Immature natural killer cell (primary cell): ENCODE results near the gene CNTNAP3B. TPM values are rescaled to one million over a fixed set of nuclear protein-coding genes. Genes with fewer than 3 reads are reported as not detected.
"Not testable (repeated sequence)": the region's sequence is repeated elsewhere in the genome, so short reads cannot be mapped to it uniquely, and the experiment has no call there.

Source experiments
- DNase-seq, 3 donors: peaks; one replicate each; pipeline ENCODE4 v3.0.0; 2022; ENCODE audit warnings: mixed read lengths in 1 of 3
- H3K27ac Mint-ChIP-seq, 6 donors: one replicate each; pipeline ENCODE4 v1.8.0; 2020; ENCODE audit warnings: mixed read lengths in 6 of 6, mild to moderate bottlenecking in 5 of 6, inconsistent platforms in 4 of 6, moderate library complexity in 3 of 6
- H3K27me3 Mint-ChIP-seq, 3 donors: one replicate each; pipeline ENCODE4 v1.8.0; 2020 to 2021; ENCODE audit warnings: low read depth in 3 of 3, mild to moderate bottlenecking in 3 of 3, mixed read lengths in 3 of 3, moderate library complexity in 3 of 3, inconsistent platforms in 1 of 3
- H3K36me3 Mint-ChIP-seq, 3 donors: one replicate each; pipeline ENCODE4 v1.8.0; 2020; ENCODE audit warnings: mixed read lengths in 3 of 3, inconsistent platforms in 2 of 3, mild to moderate bottlenecking in 2 of 3
- H3K4me1 Mint-ChIP-seq, 2 donors: one replicate each; pipeline ENCODE4 v1.8.0; 2020; ENCODE audit warnings: inconsistent platforms in 2 of 2, mild to moderate bottlenecking in 2 of 2, mixed read lengths in 2 of 2, moderate library complexity in 1 of 2
- H3K4me3 Mint-ChIP-seq, 5 donors: one replicate each; pipeline ENCODE4 v1.8.0; 2020; ENCODE audit warnings: mild to moderate bottlenecking in 5 of 5, mixed read lengths in 5 of 5, inconsistent platforms in 3 of 5, moderate library complexity in 3 of 5
- H3K9me3 Mint-ChIP-seq, 6 donors: one replicate each; pipeline ENCODE4 v1.8.0; 2020; ENCODE audit warnings: mild to moderate bottlenecking in 6 of 6, mixed read lengths in 6 of 6, inconsistent platforms in 4 of 6, moderate library complexity in 3 of 6
- polyA plus RNA-seq, 3 donors: library from polyadenylated mRNA; unstranded; fragments of 300-500 nt; fragmentation: Illumina TruSeq; gene quantifications; one replicate each; pipeline ENCODE4 v1.2.3, GENCODE V29; 2021

Gene CNTNAP3B
- polyA plus RNA-seq, 3 donors from 2014 or later = not detected

DNA sequence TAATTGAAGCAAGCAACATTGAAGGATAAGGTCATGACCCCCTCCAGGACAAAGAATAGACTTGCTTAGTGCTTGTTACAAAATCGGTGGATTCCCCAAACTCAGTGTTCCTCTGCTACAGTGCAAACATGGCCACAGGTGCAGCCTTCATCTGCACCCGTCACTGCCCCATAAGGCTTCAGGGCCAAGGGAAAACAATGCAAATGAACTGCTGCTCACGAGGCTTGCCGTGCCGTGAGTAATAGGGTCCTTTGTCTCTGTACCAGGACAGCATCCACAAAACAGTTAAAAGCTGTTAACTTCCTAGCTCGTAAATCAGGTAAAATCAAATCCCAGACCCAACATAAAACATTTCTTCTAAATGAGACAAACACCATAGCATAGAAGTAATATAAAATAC lies 226.5 kb downstream of the CNTNAP3B start:
- H3K9me3 Mint-ChIP-seq, H3K27me3 Mint-ChIP-seq, H3K4me1 Mint-ChIP-seq, DNase-seq, H3K4me3 Mint-ChIP-seq, H3K27ac Mint-ChIP-seq, H3K36me3 Mint-ChIP-seq: not testable (repeated sequence)

- DNase-seq, H3K4me3 Mint-ChIP-seq, H3K27me3 Mint-ChIP-seq, H3K36me3 Mint-ChIP-seq, H3K4me1 Mint-ChIP-seq, H3K9me3 Mint-ChIP-seq, H3K27ac Mint-ChIP-seq: not testable (repeated sequence)
Observed at GRCh38 chr9:41898720-41899343, 230.4 kb downstream of the CNTNAP3B start.

GRCh38 chr9:41874557-41874956 lies 254.7 kb downstream of the CNTNAP3B start:
- not testable (repeated sequence) for DNase-seq, H3K9me3 Mint-ChIP-seq, H3K27me3 Mint-ChIP-seq, H3K36me3 Mint-ChIP-seq, H3K27ac Mint-ChIP-seq, H3K4me1 Mint-ChIP-seq, H3K4me3 Mint-ChIP-seq

DNA sequence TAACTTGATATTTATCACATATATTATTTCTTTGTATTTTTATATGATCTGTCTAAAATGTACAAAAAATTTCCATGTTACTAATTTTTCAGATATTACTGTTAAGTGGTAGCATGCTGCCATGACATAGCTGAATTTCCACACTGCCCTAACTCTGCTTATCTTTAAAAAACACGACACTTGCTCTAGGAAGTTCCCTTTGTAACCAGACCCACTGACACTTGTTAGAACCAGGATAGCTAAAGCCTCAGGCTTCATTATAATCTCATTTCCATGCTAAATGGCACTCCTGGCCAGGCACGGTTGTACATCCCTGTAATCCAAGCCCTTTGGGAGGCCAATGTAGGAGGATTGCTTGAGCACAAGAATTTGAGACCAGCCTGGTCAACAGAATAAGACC lies 273.8 kb downstream of the CNTNAP3B start:
- H3K4me1 Mint-ChIP-seq, DNase-seq, H3K27me3 Mint-ChIP-seq, H3K36me3 Mint-ChIP-seq, H3K9me3 Mint-ChIP-seq, H3K4me3 Mint-ChIP-seq, H3K27ac Mint-ChIP-seq: not testable (repeated sequence)

DNA sequence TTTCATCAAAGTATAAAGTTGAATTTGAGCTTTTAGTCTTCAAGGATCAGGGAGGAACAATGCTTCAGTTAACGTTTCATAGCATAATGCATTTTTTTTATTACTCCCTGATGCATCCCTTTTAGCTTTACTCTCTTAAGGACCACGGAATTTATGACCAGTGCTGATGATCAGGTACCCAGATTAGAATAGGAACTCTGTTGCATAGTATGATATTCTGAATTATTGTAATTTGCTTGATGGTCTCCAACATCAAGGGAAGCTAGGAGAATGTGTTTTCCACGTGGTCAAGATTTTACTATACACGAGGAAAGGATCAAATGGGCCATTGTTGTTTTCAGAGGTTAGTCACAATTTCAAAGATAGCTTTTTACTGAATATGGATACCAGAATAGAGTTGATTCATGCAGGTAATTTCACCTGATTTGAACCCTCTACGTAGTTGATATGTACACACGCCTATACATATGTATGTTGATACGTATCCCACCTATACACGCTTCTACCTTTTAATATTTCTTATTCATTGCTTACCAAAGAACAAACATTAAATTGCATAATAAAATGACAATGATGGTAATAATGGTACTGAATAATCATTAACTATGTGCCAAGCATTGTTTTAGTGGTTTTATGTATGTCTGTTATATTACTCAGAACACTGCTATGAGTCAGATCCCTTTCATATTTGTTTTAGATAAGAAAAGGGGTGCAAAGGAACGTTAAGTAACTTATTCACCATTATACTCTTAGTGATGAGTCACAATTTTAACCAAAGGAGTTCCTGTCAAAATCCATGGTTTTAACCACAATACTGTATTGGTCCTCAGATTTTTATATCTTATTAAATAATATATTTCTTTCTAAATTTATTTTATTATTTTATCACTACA lies 277.1 kb downstream of the CNTNAP3B start:
- not testable (repeated sequence) for H3K4me1 Mint-ChIP-seq, H3K9me3 Mint-ChIP-seq, H3K27ac Mint-ChIP-seq, H3K27me3 Mint-ChIP-seq, H3K4me3 Mint-ChIP-seq, DNase-seq, H3K36me3 Mint-ChIP-seq

GRCh38 chr9:41847829-41848228 lies 281.4 kb downstream of the CNTNAP3B start:
- not testable (repeated sequence) for H3K4me1 Mint-ChIP-seq, H3K4me3 Mint-ChIP-seq, H3K27me3 Mint-ChIP-seq, H3K36me3 Mint-ChIP-seq, H3K27ac Mint-ChIP-seq, H3K9me3 Mint-ChIP-seq, DNase-seq

Other genes with a start within 250 kb of the CNTNAP3B start
- gene SPATA31A6, start 54.2 kb upstream of the CNTNAP3B start, polyA plus RNA-seq = not detected